Measurements from ENCODE around the gene PCDHA1. TPM values are rescaled to one million over a fixed set of nuclear protein-coding genes. Genes with fewer than 3 reads are reported as not detected.
A peak's percentile ranks its signal among the peaks of the same experiment; 100 is the strongest.
"Not testable (repeated sequence)": the region's sequence is repeated elsewhere in the genome, so short reads cannot be mapped to it uniquely, and the experiment has no call there.

Gene PCDHA1
- total RNA-seq, 1 experiment from 2014 or later, result not detected

- H3K36me3 Mint-ChIP-seq (ENCODE audit: insufficient read depth, unreplicated experiment), result peaks cover under 1% of the 10 kb centered on the region
- no peak overlapping the region for H3K4me3 Mint-ChIP-seq (ENCODE audit: unreplicated experiment)
- peak; percentile 36 for DNase-seq (ENCODE audit: unreplicated experiment)
- no peaks in the 10 kb centered on the region for H3K4me1 Mint-ChIP-seq (ENCODE audit: insufficient read depth, unreplicated experiment)
- no TSS peak for BruUV-seq (replicated peaks)
- POLR2A ChIA-PET, result no interaction called here
- H3K27me3 Mint-ChIP-seq (ENCODE audit: insufficient read depth, unreplicated experiment), result no peaks in the 10 kb centered on the region
- H3K27ac Mint-ChIP-seq (ENCODE audit: low read depth, unreplicated experiment), result no peak overlapping the region
- intact Hi-C loops (cut with micrococcal nuclease), result no loop called here
- TF ChIP-seq CTCF (IDR thresholded peaks at IDR 0.05; ENCODE audit: unreplicated experiment), result no peak
- CTCF ChIA-PET, result no interaction called here
- H3K9me3 Mint-ChIP-seq (ENCODE audit: unreplicated experiment), result peaks cover 18% of the 10 kb centered on the region
Observed at GRCh38 chr5:140791089-140791488, 5.1 kb downstream of the PCDHA1 start.

DNA sequence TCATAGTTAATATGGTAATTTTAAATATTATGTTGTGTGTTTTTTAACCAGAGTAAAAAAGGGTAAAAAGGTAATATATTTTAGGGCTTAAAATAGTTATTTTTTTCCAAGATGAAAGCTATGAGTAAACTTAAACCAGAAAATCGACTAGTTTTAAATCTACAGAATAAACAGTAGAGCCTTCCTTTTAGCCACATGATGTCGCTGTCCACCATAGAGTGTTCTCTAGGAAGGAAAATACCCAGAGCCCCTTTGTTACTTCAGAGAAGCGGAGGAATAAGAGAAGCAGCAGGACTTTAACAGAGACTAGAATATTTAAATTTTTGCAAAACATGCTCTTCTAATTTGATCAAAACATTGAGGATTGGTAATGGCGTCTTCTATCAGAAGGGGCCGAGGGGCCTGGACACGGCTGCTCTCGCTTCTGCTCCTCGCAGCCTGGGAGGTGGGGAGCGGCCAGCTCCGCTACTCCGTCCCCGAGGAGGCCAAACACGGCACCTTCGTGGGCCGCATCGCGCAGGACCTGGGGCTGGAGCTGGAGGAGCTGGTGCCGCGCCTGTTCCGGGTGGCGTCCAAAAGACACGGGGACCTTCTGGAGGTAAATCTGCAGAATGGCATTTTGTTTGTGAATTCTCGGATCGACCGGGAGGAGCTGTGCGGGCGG, 8.8 kb downstream of the PCDHA1 start, which contains the start of gene PCDHA2:
Gene PCDHA2 (plus strand): TSS at position 258 of the 664 bp plus-strand sequence.
- Mint-ChIP-seq H3K4me3 (ENCODE audit: unreplicated experiment) (no peak within 1 kb of the TSS), H3K4me1 (ENCODE audit: insufficient read depth, unreplicated experiment) (no peaks in the 10 kb centered on the region), H3K9me3 (ENCODE audit: unreplicated experiment) (peaks cover 15% of the 10 kb centered on the region), H3K27me3 (ENCODE audit: insufficient read depth, unreplicated experiment) (no peaks in the 10 kb centered on the region), H3K36me3 (ENCODE audit: insufficient read depth, unreplicated experiment) (no peaks in the 10 kb centered on the region), H3K27ac (ENCODE audit: low read depth, unreplicated experiment) (no peak within 1 kb of the TSS)
- BruUV-seq (replicated peaks), result no TSS peak
- ChIA-PET CTCF (interaction anchor here (0.9 to 1.1 kb wide), 3 partner anchors 11 to 423 kb away, joined by 3 read pairs; no protein-coding TSS in a partner anchor), POLR2A (no interaction called here)
- intact Hi-C loops (cut with micrococcal nuclease), result no loop called here
- TF ChIP-seq CTCF (IDR thresholded peaks at IDR 0.05; ENCODE audit: unreplicated experiment), result no peak
- no peak for DNase-seq (ENCODE audit: unreplicated experiment)

DNA sequence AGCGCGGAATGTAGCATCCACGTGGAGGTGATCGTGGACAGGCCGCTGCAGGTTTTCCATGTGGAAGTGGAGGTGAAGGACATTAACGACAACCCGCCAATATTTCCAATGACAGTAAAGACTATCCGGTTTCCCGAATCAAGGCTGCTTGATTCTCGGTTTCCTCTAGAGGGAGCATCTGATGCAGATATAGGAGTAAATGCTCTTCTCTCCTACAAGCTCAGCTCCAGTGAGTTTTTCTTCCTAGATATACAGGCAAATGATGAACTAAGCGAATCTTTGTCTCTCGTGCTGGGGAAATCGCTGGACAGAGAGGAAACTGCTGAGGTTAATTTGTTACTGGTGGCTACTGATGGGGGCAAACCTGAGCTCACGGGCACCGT, 9.3 kb downstream of the PCDHA1 start:
- BruUV-seq (replicated peaks), result no TSS peak
- Mint-ChIP-seq H3K27me3 (ENCODE audit: insufficient read depth, unreplicated experiment) (no peaks in the 10 kb centered on the region), H3K4me1 (ENCODE audit: insufficient read depth, unreplicated experiment) (no peaks in the 10 kb centered on the region), H3K9me3 (ENCODE audit: unreplicated experiment) (peaks cover 15% of the 10 kb centered on the region), H3K36me3 (ENCODE audit: insufficient read depth, unreplicated experiment) (no peaks in the 10 kb centered on the region), H3K4me3 (ENCODE audit: unreplicated experiment) (no peak overlapping the region), H3K27ac (ENCODE audit: low read depth, unreplicated experiment) (no peak overlapping the region)
- POLR2A ChIA-PET, result no interaction called here
- intact Hi-C loops (cut with micrococcal nuclease), result no loop called here
- no peak for TF ChIP-seq CTCF (IDR thresholded peaks at IDR 0.05; ENCODE audit: unreplicated experiment)
- CTCF ChIA-PET, result interaction anchor here (0.9 to 1.1 kb wide), 2 partner anchors 11 to 422 kb away, joined by 3 read pairs; no protein-coding TSS in a partner anchor
- DNase-seq (ENCODE audit: unreplicated experiment), result no peak

DNA sequence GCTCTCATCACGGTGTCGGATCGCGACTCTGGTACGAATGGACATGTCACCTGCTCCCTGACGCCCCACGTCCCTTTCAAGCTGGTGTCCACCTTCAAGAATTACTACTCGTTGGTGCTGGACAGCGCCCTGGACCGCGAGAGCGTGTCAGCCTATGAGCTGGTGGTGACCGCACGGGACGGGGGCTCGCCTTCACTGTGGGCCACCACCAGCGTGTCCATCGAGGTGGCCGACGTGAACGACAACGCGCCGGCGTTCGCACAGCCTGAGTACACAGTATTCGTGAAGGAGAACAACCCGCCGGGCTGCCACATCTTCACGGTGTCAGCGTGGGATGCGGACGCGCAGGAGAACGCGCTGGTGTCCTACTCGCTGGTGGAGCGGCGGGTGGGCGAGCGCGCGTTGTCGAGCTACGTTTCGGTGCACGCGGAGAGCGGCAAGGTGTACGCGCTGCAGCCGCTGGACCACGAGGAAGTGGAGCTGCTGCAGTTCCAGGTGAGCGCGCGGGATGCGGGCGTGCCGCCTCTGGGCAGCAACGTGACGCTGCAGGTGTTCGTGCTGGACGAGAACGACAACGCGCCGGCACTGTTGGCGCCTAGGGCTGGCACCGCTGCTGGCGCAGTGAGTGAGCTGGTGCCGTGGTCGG, 10.3 kb downstream of the PCDHA1 start:
- H3K4me1 Mint-ChIP-seq (ENCODE audit: insufficient read depth, unreplicated experiment); intact Hi-C loops (cut with micrococcal nuclease); H3K27me3 Mint-ChIP-seq (ENCODE audit: insufficient read depth, unreplicated experiment); DNase-seq (ENCODE audit: unreplicated experiment); H3K36me3 Mint-ChIP-seq (ENCODE audit: insufficient read depth, unreplicated experiment); POLR2A ChIA-PET; H3K27ac Mint-ChIP-seq (ENCODE audit: low read depth, unreplicated experiment); BruUV-seq (replicated peaks); H3K4me3 Mint-ChIP-seq (ENCODE audit: unreplicated experiment): not testable (repeated sequence)
- peaks cover 15% of the 10 kb centered on the region for H3K9me3 Mint-ChIP-seq (ENCODE audit: unreplicated experiment)
- CTCF ChIA-PET, result interaction anchor here (1.1 kb wide), 1 partner anchor 421 kb away, joined by 3 read pairs; no protein-coding TSS in a partner anchor
